HCT116 (cell line): ENCODE data around the gene RNF220. TPM values are rescaled to one million over a fixed set of nuclear protein-coding genes. Genes with fewer than 3 reads are reported as not detected.

Source experiments
- ATAC-seq: fragments of 200-7000 bp; cut with Tn5 transposase; 2 replicates; pipeline ENCODE4 v1.9.1; 2020; ENCODE audit warnings: mild to moderate bottlenecking, moderate library complexity
- BruUV-seq: library from RNA; stranded (reverse); fragments of 400-500 nt; replicated peaks from 2 replicates; lab custom pipeline; 2021; lab: Mats Ljungman, UMichigan
- CTCF ChIA-PET: fragments of 300-600 bp; sonication (Branson Sonifier 250); formaldehyde crosslinking; loops from one replicate; lab custom pipeline; 2021; ENCODE audit warnings: antibody characterized with exemption; lab: Charles Lee
- POLR2A ChIA-PET: fragments of 300-600, 350-600 bp; sonication (Branson Sonifier 250); formaldehyde crosslinking; loops from one replicate; lab custom pipeline; 2021; ENCODE audit warnings: antibody characterized with exemption; lab: Charles Lee
- RAD21 ChIA-PET, 2 experiments: fragments of 300-600 bp; sonication (Branson Sonifier 250); formaldehyde crosslinking; loops; one replicate each; lab custom pipeline; 2023; ENCODE audit warnings: low total read pairs in 2 of 2; ENCODE audit not compliant: uncharacterized antibody in 2 of 2, unreplicated experiment in 2 of 2, low non-redundant PET in 1 of 2; lab: Charles Lee
- DNase-seq: peaks from one replicate; pipeline ENCODE4 v3.0.0-alpha.2; 2010; ENCODE audit warnings: low read depth, low spot score
- H2AFZ ChIP-seq: fragments of 200-600 bp; shearing (Covaris generic), sonication (generic); 2 replicates; pipeline ENCODE4 v1.6.1; 2017; ENCODE audit warnings: low read depth, mixed run types, mixed read lengths, antibody characterized with exemption, low read length; ENCODE audit not compliant: poor library complexity, severe bottlenecking
- H3K27ac ChIP-seq: 2 replicates; pipeline ENCODE4 v1.5.1; 2012; ENCODE audit warnings: low read depth, low read length
- H3K27me3 ChIP-seq: fragments of 200-600 bp; sonication (generic); 2 replicates; pipeline ENCODE4 v1.6.1; 2016; ENCODE audit warnings: mixed run types, low read length, mixed read lengths; ENCODE audit not compliant: insufficient read depth
- H3K36me3 ChIP-seq, 2 experiments: fragments of 200-500 bp in 1 of 2; fragments of 200-600 bp in 1 of 2; sonication (Bioruptor generic) in 1 of 2; sonication (generic) in 1 of 2; 2 replicates each; pipeline versions ENCODE4 v1.5.1 to v1.6.1; 2014 to 2016; ENCODE audit warnings: low read length in 2 of 2, inconsistent platforms in 1 of 2, mixed read lengths in 1 of 2, mixed run types in 1 of 2; ENCODE audit not compliant: insufficient read depth in 2 of 2, control insufficient read depth in 1 of 2
- H3K4me1 ChIP-seq, 2 experiments: fragments of 200-600 bp in 1 of 2; sonication (generic) in 1 of 2; 2 replicates each; pipeline versions ENCODE4 v1.5.1 to v1.6.1; 2012 to 2017; ENCODE audit warnings: low read length in 2 of 2, inconsistent platforms in 1 of 2, mild to moderate bottlenecking in 1 of 2, mixed read lengths in 1 of 2, mixed run types in 1 of 2, moderate library complexity in 1 of 2; ENCODE audit not compliant: insufficient read depth in 2 of 2, control insufficient read depth in 1 of 2
- H3K4me2 ChIP-seq: fragments of 200-600 bp; sonication (generic); 2 replicates; pipeline ENCODE4 v1.6.1; 2017; ENCODE audit warnings: mixed run types, low read length, mixed read lengths
- H3K4me3 ChIP-seq, 2 experiments: fragments of 200-600 bp in 1 of 2; sonication (generic) in 1 of 2; replicated peaks in 1 of 2; 2 replicates each; pipeline ENCODE4 v1.5.1; 2011 to 2016; ENCODE audit warnings: low read length in 2 of 2, control low read depth in 1 of 2, low read depth in 1 of 2, mild to moderate bottlenecking in 1 of 2, mixed read lengths in 1 of 2, mixed run types in 1 of 2
- H3K79me2 ChIP-seq: fragments of 200-600 bp; sonication (generic); 2 replicates; pipeline ENCODE4 v1.6.1; 2017; ENCODE audit warnings: mild to moderate bottlenecking, mixed run types, low read length, moderate library complexity, mixed read lengths; ENCODE audit not compliant: insufficient read depth
- H3K9ac ChIP-seq: fragments of 200-600 bp; sonication (generic); 2 replicates; pipeline ENCODE4 v1.6.1; 2016; ENCODE audit warnings: low read length, mixed read lengths
- H3K9me2 ChIP-seq: fragments of 200-600 bp; sonication (generic), shearing (Covaris generic); 2 replicates; pipeline ENCODE4 v1.6.1; 2017; ENCODE audit warnings: mixed run types, mild to moderate bottlenecking, moderate library complexity; ENCODE audit not compliant: insufficient read depth
- H3K9me3 ChIP-seq, 2 experiments: fragments of 200-500 bp in 1 of 2; fragments of 200-600 bp in 1 of 2; sonication (Bioruptor generic) in 1 of 2; sonication (generic) in 1 of 2; 2 replicates each; pipeline ENCODE4 v1.6.1; 2014 to 2017; ENCODE audit warnings: low read length in 2 of 2, mixed read lengths in 2 of 2, inconsistent platforms in 1 of 2, low read depth in 1 of 2, mild to moderate bottlenecking in 1 of 2, mixed run types in 1 of 2, moderate library complexity in 1 of 2; ENCODE audit not compliant: control insufficient read depth in 1 of 2, insufficient read depth in 1 of 2
- H4K20me1 ChIP-seq: fragments of 200-600 bp; sonication (generic), shearing (Covaris generic); 2 replicates; pipeline ENCODE4 v1.6.1; 2017; ENCODE audit warnings: mixed run types, mild to moderate bottlenecking, moderate library complexity; ENCODE audit not compliant: insufficient read depth
- CBX3 ChIP-seq: IDR thresholded peaks from 2 replicates; pipeline ENCODE4 v1.6.1; 2012; ENCODE audit warnings: low read depth
- ELF1 ChIP-seq: IDR thresholded peaks from 2 replicates; pipeline ENCODE4 v1.6.1; 2012; ENCODE audit warnings: low read depth, borderline replicate concordance
- EZH2phosphoT487 ChIP-seq: fragments of 200-600 bp; IDR thresholded peaks from 2 replicates; pipeline ENCODE4 v1.6.1; 2018; ENCODE audit warnings: antibody characterized with exemption, borderline replicate concordance
- RAD21 ChIP-seq: IDR thresholded peaks from 2 replicates; pipeline ENCODE4 v1.6.1; 2012; ENCODE audit warnings: low read depth, mild to moderate bottlenecking
- TCF7L2 ChIP-seq: IDR thresholded peaks from 2 replicates; pipeline ENCODE4 v1.7.0; 2011; ENCODE audit warnings: borderline replicate concordance, inconsistent platforms; ENCODE audit not compliant: insufficient read depth, insufficient read length; ENCODE audit errors: extremely low read depth
- YY1 ChIP-seq: IDR thresholded peaks from 2 replicates; pipeline ENCODE4 v1.6.1; 2011; ENCODE audit warnings: low read length, low read depth, moderate library complexity, mild to moderate bottlenecking; ENCODE audit not compliant: insufficient replicate concordance; ENCODE audit errors: extremely low read depth
- intact Hi-C: fragments of 100-400 bp; cut with micrococcal nuclease; formaldehyde crosslinking; loops from 2 replicates; pipeline ENCODE4 v1.10.0; 2022
- total RNA-seq: library from RNA; stranded (reverse); gene quantifications from one replicate; pipeline ENCODE4 v1.2.1, GENCODE V29; 2021; ENCODE audit not compliant: unreplicated experiment
- TF ChIP-seq, protein P1 (sequence below), 3 experiments: fragments of 200-600 bp in 1 of 3; sonication (generic) in 1 of 3; IDR thresholded peaks in 2 of 3; conservative IDR thresholded peaks in 1 of 3; 2 replicates each; pipeline ENCODE4 v1.5.1; 2012 to 2017; ENCODE audit warnings: low read depth in 2 of 3, low read length in 2 of 3, antibody characterized with exemption in 1 of 3, borderline replicate concordance in 1 of 3, control low read depth in 1 of 3, mild to moderate bottlenecking in 1 of 3, mixed read lengths in 1 of 3, mixed run types in 1 of 3, moderate library complexity in 1 of 3; ENCODE audit not compliant: insufficient read depth in 1 of 3
- TF ChIP-seq, protein P2 (sequence below): IDR thresholded peaks from 2 replicates; pipeline ENCODE4 v1.6.1; 2012

RNF220 gene
- total RNA-seq, 1 experiment from 2014 or later, result 84.5 TPM

GRCh38 chr1:44651069-44651468 is 246.0 kb downstream of the RNF220 start:
- RAD21 ChIA-PET, result interaction anchor here (0.6 to 1.7 kb wide), 2 partner anchors 122 to 273 kb away, joined by 4 to 6 read pairs; no protein-coding TSS in a partner anchor
- TSS peak; percentile 64 for BruUV-seq
- Histone ChIP-seq H3K9me2 (no peaks in the 10 kb centered on the region), H3K27me3 (no peaks in the 10 kb centered on the region), H3K4me1 (no peaks in the 10 kb centered on the region), H3K4me3 (no peak overlapping the region), H3K36me3 (peaks cover 21 to 22% of the 10 kb centered on the region in 2 experiments; a peak in 3 of 4 replicates), H4K20me1 (no peaks in the 10 kb centered on the region), H3K27ac (no peak overlapping the region), H3K9me3 (no peaks in the 10 kb centered on the region), H3K9ac (no peak overlapping the region), H3K4me2 (no peak overlapping the region), H3K79me2 (no peaks in the 10 kb centered on the region), H2AFZ (no peak overlapping the region)
- no peak for TF ChIP-seq YY1
- TF ChIP-seq, protein P1, sequence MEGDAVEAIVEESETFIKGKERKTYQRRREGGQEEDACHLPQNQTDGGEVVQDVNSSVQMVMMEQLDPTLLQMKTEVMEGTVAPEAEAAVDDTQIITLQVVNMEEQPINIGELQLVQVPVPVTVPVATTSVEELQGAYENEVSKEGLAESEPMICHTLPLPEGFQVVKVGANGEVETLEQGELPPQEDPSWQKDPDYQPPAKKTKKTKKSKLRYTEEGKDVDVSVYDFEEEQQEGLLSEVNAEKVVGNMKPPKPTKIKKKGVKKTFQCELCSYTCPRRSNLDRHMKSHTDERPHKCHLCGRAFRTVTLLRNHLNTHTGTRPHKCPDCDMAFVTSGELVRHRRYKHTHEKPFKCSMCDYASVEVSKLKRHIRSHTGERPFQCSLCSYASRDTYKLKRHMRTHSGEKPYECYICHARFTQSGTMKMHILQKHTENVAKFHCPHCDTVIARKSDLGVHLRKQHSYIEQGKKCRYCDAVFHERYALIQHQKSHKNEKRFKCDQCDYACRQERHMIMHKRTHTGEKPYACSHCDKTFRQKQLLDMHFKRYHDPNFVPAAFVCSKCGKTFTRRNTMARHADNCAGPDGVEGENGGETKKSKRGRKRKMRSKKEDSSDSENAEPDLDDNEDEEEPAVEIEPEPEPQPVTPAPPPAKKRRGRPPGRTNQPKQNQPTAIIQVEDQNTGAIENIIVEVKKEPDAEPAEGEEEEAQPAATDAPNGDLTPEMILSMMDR (IDR thresholded peaks at IDR 0.05 in 2 of 3, conservative IDR thresholded peaks at IDR 0.05 in 1 of 3; ENCODE audit: borderline replicate concordance in 1 of 3, insufficient read depth in 1 of 3, low read depth in 2 of 3, low read length in 2 of 3), result peak in 1 of 3 experiments; percentile 26; a peak in 1 of 6 replicates
- CTCF ChIA-PET, result interaction anchor here (0.8 to 2.3 kb wide), 2 partner anchors 13 to 41 kb away, joined by 3 to 8 read pairs; no protein-coding TSS in a partner anchor
- DNase-seq (no peak), ATAC-seq (no peak)
- intact Hi-C loops, result loop anchor here (10.0 kb wide), 1 partner anchor 546 kb away; no protein-coding TSS in a partner anchor
- POLR2A ChIA-PET, result no interaction called here

DNA sequence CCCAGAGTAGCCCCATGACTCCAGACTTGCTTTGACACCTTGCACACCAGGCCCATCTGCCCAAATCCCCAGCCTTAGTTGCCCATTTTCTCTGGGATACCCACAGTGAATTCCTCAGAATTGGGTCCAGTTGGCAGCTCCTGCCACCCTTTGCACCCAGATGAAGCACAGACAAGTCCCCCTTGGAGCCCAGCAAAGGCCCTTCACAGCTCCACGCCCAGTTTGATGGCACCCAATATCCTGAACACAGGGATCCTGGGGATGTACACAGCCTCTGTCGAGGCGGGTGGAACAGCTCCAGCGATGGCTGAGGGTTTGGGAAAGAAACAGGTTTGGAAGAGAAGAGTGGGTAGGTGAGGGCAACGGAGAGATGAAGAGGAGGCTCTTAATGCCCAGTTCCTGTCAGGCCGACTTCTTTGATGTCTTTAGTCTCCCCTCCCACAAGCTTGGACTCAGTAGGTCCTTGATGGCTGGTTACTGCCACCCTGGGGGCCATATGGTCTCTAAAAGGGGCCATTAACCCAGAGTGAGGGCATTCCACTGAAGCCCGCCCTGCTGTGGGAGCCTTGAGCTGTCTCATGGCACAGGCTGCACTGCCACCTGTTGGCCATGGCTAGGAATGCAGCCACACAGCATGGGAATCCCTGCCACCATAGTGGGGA is 247.5 kb downstream of the RNF220 start:
- DNase-seq (no peak), ATAC-seq (peak; percentile 90)
- BruUV-seq, result no TSS peak
- ChIA-PET RAD21 (interaction anchor here (0.7 to 2.0 kb wide), 4 partner anchors 27 to 275 kb away, joined by 3 to 7 read pairs (median 4); no protein-coding TSS in a partner anchor), CTCF (interaction anchor here (0.7 to 2.4 kb wide), 23 partner anchors 9 to 621 kb away, joined by 3 to 18 read pairs (median 4); partner anchors contain the start of genes ARMH1 and TMEM53), POLR2A (interaction anchor here (1.1 to 1.6 kb wide), 3 partner anchors 21 to 275 kb away, joined by 3 to 6 read pairs (median 3); no protein-coding TSS in a partner anchor)
- TF ChIP-seq EZH2phosphoT487, result no peak
- TF ChIP-seq RAD21, result peak; percentile 85
- TF ChIP-seq, protein P1 (IDR thresholded peaks at IDR 0.05 in 2 of 3, conservative IDR thresholded peaks at IDR 0.05 in 1 of 3; ENCODE audit: borderline replicate concordance in 1 of 3, insufficient read depth in 1 of 3, low read depth in 2 of 3, low read length in 2 of 3), result peak; percentile 66 to 98 (median 96)
- TF ChIP-seq YY1, result peak; percentile 70
- TF ChIP-seq ELF1, result no peak
- no peak for TF ChIP-seq CBX3
- TF ChIP-seq, protein P2, sequence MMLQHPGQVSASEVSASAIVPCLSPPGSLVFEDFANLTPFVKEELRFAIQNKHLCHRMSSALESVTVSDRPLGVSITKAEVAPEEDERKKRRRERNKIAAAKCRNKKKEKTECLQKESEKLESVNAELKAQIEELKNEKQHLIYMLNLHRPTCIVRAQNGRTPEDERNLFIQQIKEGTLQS, result no peak
- no peak for TF ChIP-seq TCF7L2
- no peaks in the 10 kb centered on the region for H3K9me3 ChIP-seq
- no peak overlapping the region for H3K4me3 ChIP-seq
- intact Hi-C loops, result loop anchor here (1.0 to 10.0 kb wide), 4 partner anchors 44 to 548 kb away; no protein-coding TSS in a partner anchor
- no peak overlapping the region for H3K9ac ChIP-seq
- H3K27ac ChIP-seq, result no peak overlapping the region
- H3K36me3 ChIP-seq, result peaks cover 18 to 22% of the 10 kb centered on the region in 2 experiments; a peak in 3 of 4 replicates
- no peaks in the 10 kb centered on the region for H3K79me2 ChIP-seq
- H4K20me1 ChIP-seq, result no peaks in the 10 kb centered on the region
- no peaks in the 10 kb centered on the region for H3K27me3 ChIP-seq
- no peaks in the 10 kb centered on the region for H3K9me2 ChIP-seq
- no peak overlapping the region for H2AFZ ChIP-seq
- H3K4me2 ChIP-seq, result no peak overlapping the region
- H3K4me1 ChIP-seq, result no peaks in the 10 kb centered on the region
